Transverse colon (tissue), 3 donors: ENCODE data around the gene PCSK1N.

Source experiments
- CTCF ChIP-seq, 5 experiments: fragments of 200-600 bp in 3 of 5; fragments of 450-650 bp in 2 of 5; sonication (generic) in 3 of 5; IDR thresholded peaks; 1 replicate in 2 of 5; 2 replicates in 3 of 5; pipeline ENCODE4 v1.5.1; 2016 to 2017; ENCODE audit warnings: antibody characterized with exemption in 5 of 5, inconsistent platforms in 3 of 5, mild to moderate bottlenecking in 2 of 5, moderate library complexity in 1 of 5
- POLR2A ChIP-seq: fragments of 450-650 bp; IDR thresholded peaks from one replicate; pipeline ENCODE4 v1.6.1; 2016; ENCODE audit warnings: antibody characterized with exemption, mild to moderate bottlenecking, moderate library complexity

- TF ChIP-seq CTCF (IDR thresholded peaks at IDR 0.05) (no peak), POLR2A (no peak)
Measured at GRCh38 chrX:48806081-48806480, 29.3 kb downstream of the PCSK1N start.
